Ramos (cell line): ENCODE data around the gene ST6GALNAC5.
"Not testable (repeated sequence)": the region's sequence is repeated elsewhere in the genome, so short reads cannot be mapped to it uniquely, and the experiment has no call there.

Experiments
- in situ Hi-C: fragments of 300-500 bp; cut with MboI; formaldehyde crosslinking; loops from one replicate; pipeline ENCODE4 v1.14.3; 2022; ENCODE audit warnings: low sequenced_read_pairs; ENCODE audit not compliant: unreplicated experiment

The ST6GALNAC5 gene

GRCh38 chr1:76867342-76868130 lies at the start of gene ST6GALNAC5:
Gene ST6GALNAC5 (plus strand): TSS chr1:76867480.
- in situ Hi-C loops: no loop called here

GRCh38 chr1:76820028-76820427 lies 47.3 kb upstream of the ST6GALNAC5 start:
- in situ Hi-C loops: no loop called here

GRCh38 chr1:76822961-76823360 lies 44.3 kb upstream of the ST6GALNAC5 start:
- in situ Hi-C loops: not testable (repeated sequence)

- in situ Hi-C loops: no loop called here
Measured at GRCh38 chr1:76824106-76824505, 43.2 kb upstream of the ST6GALNAC5 start.

- in situ Hi-C loops: no loop called here
Measured at GRCh38 chr1:76826072-76826845, 41.0 kb upstream of the ST6GALNAC5 start.

- in situ Hi-C loops: no loop called here
Measured at GRCh38 chr1:76827066-76827465, 40.2 kb upstream of the ST6GALNAC5 start.

GRCh38 chr1:76830373-76830772 lies 36.9 kb upstream of the ST6GALNAC5 start:
- in situ Hi-C loops: no loop called here

GRCh38 chr1:76832521-76832920 lies 34.8 kb upstream of the ST6GALNAC5 start:
- in situ Hi-C loops: no loop called here

GRCh38 chr1:76833151-76833550 lies 34.1 kb upstream of the ST6GALNAC5 start:
- in situ Hi-C loops: no loop called here

- in situ Hi-C loops: no loop called here
Measured at GRCh38 chr1:76833856-76834255, 33.4 kb upstream of the ST6GALNAC5 start.

GRCh38 chr1:76835203-76835602 lies 32.1 kb upstream of the ST6GALNAC5 start:
- in situ Hi-C loops: no loop called here

GRCh38 chr1:76840278-76840677 lies 27.0 kb upstream of the ST6GALNAC5 start:
- in situ Hi-C loops: no loop called here

GRCh38 chr1:76841460-76841859 lies 25.8 kb upstream of the ST6GALNAC5 start:
- in situ Hi-C loops: no loop called here

GRCh38 chr1:76843821-76844464 lies 23.3 kb upstream of the ST6GALNAC5 start:
- in situ Hi-C loops: no loop called here

GRCh38 chr1:76854255-76854654 lies 13.0 kb upstream of the ST6GALNAC5 start:
- in situ Hi-C loops: no loop called here

- in situ Hi-C loops: no loop called here
Measured at GRCh38 chr1:76856104-76856503, 11.2 kb upstream of the ST6GALNAC5 start.

- in situ Hi-C loops: no loop called here
Measured at GRCh38 chr1:76857138-76857537, 10.1 kb upstream of the ST6GALNAC5 start.

GRCh38 chr1:76857973-76858372 lies 9.3 kb upstream of the ST6GALNAC5 start:
- in situ Hi-C loops: no loop called here

GRCh38 chr1:76861149-76861548 lies 6.1 kb upstream of the ST6GALNAC5 start:
- in situ Hi-C loops: no loop called here

- in situ Hi-C loops: no loop called here
Measured at GRCh38 chr1:76862447-76862846, 4.8 kb upstream of the ST6GALNAC5 start.

- in situ Hi-C loops: no loop called here
Measured at GRCh38 chr1:76864383-76864782, 2.9 kb upstream of the ST6GALNAC5 start.
